A673 (cell line): ENCODE results near the gene TNC. TPM values are rescaled to one million over a fixed set of nuclear protein-coding genes. Genes with fewer than 3 reads are reported as not detected.
A peak's percentile ranks its signal among the peaks of the same experiment; 100 is the strongest.

ENCODE experiments used
- Bru-seq: library from RNA; stranded (reverse); fragments of 400-500 nt; gene quantifications from one replicate; lab custom pipeline; 2021; lab: Mats Ljungman, UMichigan
- BruChase-seq, 2 experiments: library from RNA; stranded (reverse); fragments of 400-500 nt; gene quantifications; one replicate each; lab custom pipeline; 2021; lab: Mats Ljungman, UMichigan
- BruUV-seq: library from RNA; stranded (reverse); fragments of 400-500 nt; replicated peaks from 2 replicates; lab custom pipeline; 2021; lab: Mats Ljungman, UMichigan
- CTCF ChIA-PET: fragments of 300-600 bp; sonication (Branson Sonifier 250); formaldehyde crosslinking; loops from one replicate; lab custom pipeline; 2022; ENCODE audit warnings: antibody characterized with exemption; lab: Charles Lee
- POLR2A ChIA-PET: fragments of 300-600 bp; sonication (Branson Sonifier 250); formaldehyde crosslinking; loops from one replicate; lab custom pipeline; 2022; ENCODE audit warnings: antibody characterized with exemption; ENCODE audit not compliant: low non-redundant PET; lab: Charles Lee
- DNase-seq: peaks from one replicate; pipeline ENCODE4 v3.0.0-alpha.2; 2015; ENCODE audit warnings: low spot score
- H3K27ac ChIP-seq: fragments of 200-600 bp; sonication (generic); 2 replicates; pipeline ENCODE4 v1.5.1; 2016; ENCODE audit warnings: mixed run types, low read depth, mild to moderate bottlenecking, mixed read lengths, antibody characterized with exemption, low read length; ENCODE audit not compliant: poor library complexity, severe bottlenecking
- H3K27me3 ChIP-seq: fragments of 200-600 bp; sonication (generic); replicated peaks from 2 replicates; pipeline ENCODE4 v1.6.1; 2017; ENCODE audit warnings: mixed run types, low read depth, mild to moderate bottlenecking, mixed read lengths, antibody characterized with exemption, low read length; ENCODE audit not compliant: insufficient read depth, poor library complexity
- H3K36me3 ChIP-seq: fragments of 200-600 bp; sonication (generic); 2 replicates; pipeline ENCODE4 v1.6.1; 2016; ENCODE audit warnings: mixed run types, mild to moderate bottlenecking, mixed read lengths, antibody characterized with exemption, low read length; ENCODE audit not compliant: insufficient read depth, poor library complexity, severe bottlenecking
- H3K4me1 ChIP-seq: fragments of 200-600 bp; sonication (generic); 2 replicates; pipeline ENCODE4 v1.6.1; 2017; ENCODE audit warnings: mixed run types, mild to moderate bottlenecking, mixed read lengths, antibody characterized with exemption, low read length; ENCODE audit not compliant: insufficient read depth, poor library complexity, severe bottlenecking
- H3K4me3 ChIP-seq: fragments of 200-600 bp; sonication (generic); 2 replicates; pipeline ENCODE4 v1.5.1; 2016; ENCODE audit warnings: low read depth, mixed run types, mild to moderate bottlenecking, mixed read lengths, low read length; ENCODE audit not compliant: poor library complexity, severe bottlenecking
- H3K9me3 ChIP-seq: fragments of 200-600 bp; sonication (generic); 2 replicates; pipeline ENCODE4 v1.6.1; 2016; ENCODE audit warnings: mixed run types, low read depth, mild to moderate bottlenecking, mixed read lengths, antibody characterized with exemption, low read length; ENCODE audit not compliant: poor library complexity, severe bottlenecking
- CTCF ChIP-seq: fragments of 300-800, 200-600 bp; sonication (generic); conservative IDR thresholded peaks from 2 replicates; pipeline ENCODE4 v1.5.1; 2017; ENCODE audit warnings: low read depth, mild to moderate bottlenecking, antibody characterized with exemption, low read length, moderate library complexity, mixed read lengths
- EZH2 ChIP-seq: fragments of 200-600 bp; sonication (generic); IDR thresholded peaks from 2 replicates; pipeline ENCODE4 v1.6.1; 2017; ENCODE audit warnings: borderline replicate concordance, low read depth, mild to moderate bottlenecking, mixed read lengths, antibody characterized with exemption, low read length; ENCODE audit not compliant: poor library complexity, severe bottlenecking
- intact Hi-C: fragments of 100-400 bp; cut with micrococcal nuclease; formaldehyde crosslinking; loops from one replicate; pipeline ENCODE4 v1.10.0; 2022; ENCODE audit not compliant: unreplicated experiment
- long read RNA-seq: library from polyadenylated mRNA; stranded (forward); transcript quantifications from one replicate; pipeline ENCODE4 v2.0.0, GENCODE V29; 2022
- total RNA-seq: library from RNA; stranded (reverse); gene quantifications from 2 replicates; pipeline ENCODE4 v1.2.3, GENCODE V29; 2021

The TNC gene
- total RNA-seq: 202 and 206 TPM in 2 replicates
- percentile 91 among the genes with signal in this experiment for Bru-seq, nascent RNA
- BruChase-seq, experiment 1, labeled RNA remaining after a 2-hour chase: percentile 78 among the genes with signal in this experiment
- percentile 85 among the genes with signal in this experiment for BruChase-seq, experiment 2, labeled RNA remaining after a 6-hour chase
- long read RNA-seq, full-length matches to known transcripts: 33 of 329 reads
- long read RNA-seq, partial matches to known transcripts: 74 of 329 reads
- long read RNA-seq, other reads (novel, unspliced or antisense): 222 of 329 reads

DNA sequence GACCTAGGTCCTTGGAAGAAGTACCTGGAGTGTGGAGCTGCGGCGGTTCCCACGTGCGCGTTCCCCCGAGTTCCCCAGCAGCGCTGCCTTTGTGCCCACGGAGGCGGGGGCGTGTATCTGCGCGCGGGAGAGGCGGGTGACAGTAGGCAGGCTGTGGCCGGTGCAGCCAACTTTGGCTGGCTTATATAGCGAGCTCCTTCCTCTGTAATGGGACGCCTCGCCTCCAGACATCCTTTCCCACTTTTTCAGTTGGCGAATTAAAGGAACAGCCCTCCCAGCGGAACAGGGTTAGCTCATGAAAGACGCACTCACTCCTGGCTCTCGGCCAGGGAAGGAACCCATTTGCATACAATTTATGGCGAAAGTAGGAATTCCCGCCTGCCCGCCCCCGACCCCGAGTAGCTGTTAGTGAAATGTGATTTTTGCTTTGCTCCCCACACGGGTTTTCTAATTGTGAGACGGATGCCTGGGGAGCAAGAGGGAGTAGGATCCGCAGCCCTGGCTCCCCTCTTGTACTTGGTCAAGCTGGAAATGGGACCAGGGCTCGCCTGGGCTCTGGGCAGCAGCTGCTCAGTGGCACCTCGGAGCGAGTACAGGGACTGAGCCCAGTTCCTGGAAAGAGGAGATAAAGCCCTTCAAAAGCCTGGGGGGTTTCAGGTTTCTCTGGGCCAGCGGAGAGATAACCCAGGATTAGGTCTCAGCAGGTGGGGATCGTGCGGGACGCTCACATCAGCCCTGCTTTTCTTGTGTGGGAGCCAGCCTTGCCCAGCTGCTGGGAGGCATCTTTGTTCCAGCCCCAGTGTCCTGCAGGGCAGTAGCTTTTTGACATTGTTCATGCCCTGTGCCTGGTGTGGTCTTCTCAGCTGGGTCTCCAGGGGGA, at the start of gene TNC:
TSS of gene TNC (minus strand) at position 159 of the 880 bp plus-strand sequence. CDS start 27,139 bp downstream, outside the sequence.
- peak within 1 kb of the TSS; percentile 82 for H3K27ac ChIP-seq
- no peaks in the 10 kb centered on the region for H3K27me3 ChIP-seq
- H3K36me3 ChIP-seq: peaks cover 14% of the 10 kb centered on the region
- H3K9me3 ChIP-seq: no peaks in the 10 kb centered on the region
- ChIA-PET POLR2A (interaction anchor here (0.5 to 0.6 kb wide), 2 partner anchors 149 to 1301 kb away, joined by 3 read pairs; no protein-coding TSS in a partner anchor), CTCF (interaction anchor here (0.6 kb wide), 1 partner anchor 15 kb away, joined by 3 read pairs; no protein-coding TSS in a partner anchor)
- TF ChIP-seq CTCF: no peak
- no peak for TF ChIP-seq EZH2
- H3K4me3 ChIP-seq: peak within 1 kb of the TSS; percentile 52
- H3K4me1 ChIP-seq: peaks cover 36% of the 10 kb centered on the region
- peak; percentile 96 for DNase-seq
- intact Hi-C loops: loop anchor here (2.0 to 5.0 kb wide), 3 partner anchors 84 to 295 kb away; no protein-coding TSS in a partner anchor
- TSS peak; percentile 70 for BruUV-seq

- DNase-seq: peak; percentile 44
- ChIA-PET CTCF (interaction anchor here (0.7 kb wide), 1 partner anchor 128 kb away, joined by 3 read pairs; no protein-coding TSS in a partner anchor), POLR2A (no interaction called here)
- Histone ChIP-seq H3K27ac (no peak overlapping the region), H3K4me1 (peaks cover 24% of the 10 kb centered on the region), H3K4me3 (no peak overlapping the region), H3K27me3 (no peaks in the 10 kb centered on the region), H3K9me3 (peaks cover 9% of the 10 kb centered on the region), H3K36me3 (no peaks in the 10 kb centered on the region)
- TF ChIP-seq CTCF (no peak), EZH2 (no peak)
- BruUV-seq: no TSS peak
- intact Hi-C loops: no loop called here
Observed at GRCh38 chr9:115167175-115167574, 49.2 kb upstream of the TNC start.

GRCh38 chr9:115165233-115165632, 47.3 kb upstream of the TNC start:
- no TSS peak for BruUV-seq
- Histone ChIP-seq H3K9me3 (peaks cover 9% of the 10 kb centered on the region), H3K27ac (peak overlapping the region; percentile 66), H3K27me3 (no peaks in the 10 kb centered on the region), H3K36me3 (no peaks in the 10 kb centered on the region), H3K4me1 (peaks cover 16% of the 10 kb centered on the region), H3K4me3 (no peak overlapping the region)
- DNase-seq: no peak
- ChIA-PET POLR2A (no interaction called here), CTCF (interaction anchor here (0.7 kb wide), 1 partner anchor 245 kb away, joined by 4 read pairs; no protein-coding TSS in a partner anchor)
- no peak for TF ChIP-seq EZH2
- intact Hi-C loops: loop anchor here (2.0 kb wide), 1 partner anchor 248 kb away; no protein-coding TSS in a partner anchor
